ENCODE measurements around the gene BICC1.

- TF ChIP-seq, protein P1, sequence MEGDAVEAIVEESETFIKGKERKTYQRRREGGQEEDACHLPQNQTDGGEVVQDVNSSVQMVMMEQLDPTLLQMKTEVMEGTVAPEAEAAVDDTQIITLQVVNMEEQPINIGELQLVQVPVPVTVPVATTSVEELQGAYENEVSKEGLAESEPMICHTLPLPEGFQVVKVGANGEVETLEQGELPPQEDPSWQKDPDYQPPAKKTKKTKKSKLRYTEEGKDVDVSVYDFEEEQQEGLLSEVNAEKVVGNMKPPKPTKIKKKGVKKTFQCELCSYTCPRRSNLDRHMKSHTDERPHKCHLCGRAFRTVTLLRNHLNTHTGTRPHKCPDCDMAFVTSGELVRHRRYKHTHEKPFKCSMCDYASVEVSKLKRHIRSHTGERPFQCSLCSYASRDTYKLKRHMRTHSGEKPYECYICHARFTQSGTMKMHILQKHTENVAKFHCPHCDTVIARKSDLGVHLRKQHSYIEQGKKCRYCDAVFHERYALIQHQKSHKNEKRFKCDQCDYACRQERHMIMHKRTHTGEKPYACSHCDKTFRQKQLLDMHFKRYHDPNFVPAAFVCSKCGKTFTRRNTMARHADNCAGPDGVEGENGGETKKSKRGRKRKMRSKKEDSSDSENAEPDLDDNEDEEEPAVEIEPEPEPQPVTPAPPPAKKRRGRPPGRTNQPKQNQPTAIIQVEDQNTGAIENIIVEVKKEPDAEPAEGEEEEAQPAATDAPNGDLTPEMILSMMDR (IDR thresholded peaks at IDR 0.05; ENCODE audit: insufficient read depth, low read length), result no peak
- no peak for TF ChIP-seq POLR2AphosphoS5 (IDR thresholded peaks at IDR 0.05; ENCODE audit: low read depth)
Observed at GRCh38 chr10:58590924-58591323, 78.3 kb downstream of the BICC1 start.

All from HL-60 (cell line).